Embryonic facial prominence (tissue), 1 donor: ENCODE results near the gene STXBP5L.
"Not testable (repeated sequence)": the region's sequence is repeated elsewhere in the genome, so short reads cannot be mapped to it uniquely, and the experiment has no call there.

Experiments
- DNase-seq: peaks from one replicate; pipeline ENCODE4 v3.0.0-alpha.2; 2016; ENCODE audit errors: extremely low spot score

Gene STXBP5L

GRCh38 chr3:121230194-121230593 is 322.2 kb downstream of the STXBP5L start:
- DNase-seq: not testable (repeated sequence)

- no peak for DNase-seq
Observed at GRCh38 chr3:121231872-121232271, 323.9 kb downstream of the STXBP5L start.

- DNase-seq: no peak
Observed at GRCh38 chr3:121232309-121233225, 324.6 kb downstream of the STXBP5L start.

- no peak for DNase-seq
Observed at GRCh38 chr3:121243208-121243607, 335.2 kb downstream of the STXBP5L start.

GRCh38 chr3:121252676-121253075 is 344.7 kb downstream of the STXBP5L start:
- no peak for DNase-seq

- no peak for DNase-seq
Observed at GRCh38 chr3:121269389-121269788, 361.4 kb downstream of the STXBP5L start.

- DNase-seq: no peak
Observed at GRCh38 chr3:121274411-121274810, 366.4 kb downstream of the STXBP5L start.

- DNase-seq: no peak
Observed at GRCh38 chr3:121295452-121295851, 387.4 kb downstream of the STXBP5L start.

GRCh38 chr3:121295979-121296378 is 388.0 kb downstream of the STXBP5L start:
- no peak for DNase-seq

- DNase-seq: no peak
Observed at GRCh38 chr3:121324320-121324719, 416.3 kb downstream of the STXBP5L start.

GRCh38 chr3:121330118-121330517 is 422.1 kb downstream of the STXBP5L start:
- DNase-seq: no peak

GRCh38 chr3:121330634-121331033 is 422.6 kb downstream of the STXBP5L start:
- no peak for DNase-seq

- not testable (repeated sequence) for DNase-seq
Observed at GRCh38 chr3:121355960-121356359, 448.0 kb downstream of the STXBP5L start.

- no peak for DNase-seq
Observed at GRCh38 chr3:121362035-121362734, 454.2 kb downstream of the STXBP5L start.

GRCh38 chr3:121388308-121388707 is 480.3 kb downstream of the STXBP5L start:
- not testable (repeated sequence) for DNase-seq

GRCh38 chr3:121395967-121396366 is 488.0 kb downstream of the STXBP5L start:
- not testable (repeated sequence) for DNase-seq

- DNase-seq: not testable (repeated sequence)
Observed at GRCh38 chr3:121398051-121398450, 490.0 kb downstream of the STXBP5L start.

- DNase-seq: no peak
Observed at GRCh38 chr3:121399820-121400219, 491.8 kb downstream of the STXBP5L start.

GRCh38 chr3:121405631-121406030 is 497.6 kb downstream of the STXBP5L start:
- no peak for DNase-seq

GRCh38 chr3:121411523-121411922 is 503.5 kb downstream of the STXBP5L start:
- DNase-seq: no peak

GRCh38 chr3:121414924-121415323 is 506.9 kb downstream of the STXBP5L start:
- DNase-seq: no peak

GRCh38 chr3:121418182-121418581 is 510.2 kb downstream of the STXBP5L start:
- DNase-seq: no peak

GRCh38 chr3:121424549-121424948 is 516.5 kb downstream of the STXBP5L start:
- no peak for DNase-seq
